ENCODE data around the gene NKX2-1.
"Not testable (repeated sequence)": the region's sequence is repeated elsewhere in the genome, so short reads cannot be mapped to it uniquely, and the experiment has no call there.

Gene NKX2-1

GRCh38 chr14:36519431-36520321, at the start of gene NKX2-1:
Gene NKX2-1, minus strand, starts transcription at chr14:36520232. Its CDS starts 103 bp downstream, at chr14:36520129.
- H3K4me1 ChIP-seq (ENCODE audit: control insufficient read depth, insufficient read depth, low read length): peaks cover 14% of the 10 kb centered on the region
- no peaks in the 10 kb centered on the region for H3K36me3 ChIP-seq (ENCODE audit: control insufficient read depth, insufficient read depth, low read length, severe bottlenecking)
- peak within 1 kb of the TSS; percentile 65 for H3K4me3 ChIP-seq (ENCODE audit: low read length)
- no peaks in the 10 kb centered on the region for H3K9me3 ChIP-seq (ENCODE audit: control insufficient read depth, low read length)
- no peak within 1 kb of the TSS for H3K9ac ChIP-seq (ENCODE audit: low read length)
- peak; percentile 5 for DNase-seq (ENCODE audit: low read depth)
- H3K27me3 ChIP-seq (replicated peaks; ENCODE audit: control insufficient read depth, insufficient read depth, low read length): peaks cover 92% of the 10 kb centered on the region

- H3K9ac ChIP-seq (ENCODE audit: low read length): no peak overlapping the region
- H3K27me3 ChIP-seq (replicated peaks; ENCODE audit: control insufficient read depth, insufficient read depth, low read length): peaks cover 36% of the 10 kb centered on the region
- H3K4me1 ChIP-seq (ENCODE audit: control insufficient read depth, insufficient read depth, low read length): peaks cover 5% of the 10 kb centered on the region
- H3K4me3 ChIP-seq (ENCODE audit: low read length): no peak overlapping the region
- DNase-seq (ENCODE audit: low read depth): peak; percentile 57
- H3K36me3 ChIP-seq (ENCODE audit: control insufficient read depth, insufficient read depth, low read length, severe bottlenecking): no peaks in the 10 kb centered on the region
- H3K9me3 ChIP-seq (ENCODE audit: control insufficient read depth, low read length): no peaks in the 10 kb centered on the region
Observed at GRCh38 chr14:36556811-36557433, 36.9 kb upstream of the NKX2-1 start.

- no peaks in the 10 kb centered on the region for H3K36me3 ChIP-seq (ENCODE audit: control insufficient read depth, insufficient read depth, low read length, severe bottlenecking)
- H3K9me3 ChIP-seq (ENCODE audit: control insufficient read depth, low read length): no peaks in the 10 kb centered on the region
- H3K4me3 ChIP-seq (ENCODE audit: low read length): no peak overlapping the region
- peaks cover 5% of the 10 kb centered on the region for H3K4me1 ChIP-seq (ENCODE audit: control insufficient read depth, insufficient read depth, low read length)
- H3K9ac ChIP-seq (ENCODE audit: low read length): no peak overlapping the region
- peaks cover 32% of the 10 kb centered on the region for H3K27me3 ChIP-seq (replicated peaks; ENCODE audit: control insufficient read depth, insufficient read depth, low read length)
- no peak for DNase-seq (ENCODE audit: low read depth)
Observed at GRCh38 chr14:36555998-36556743, 36.1 kb upstream of the NKX2-1 start.

- Histone ChIP-seq H3K9me3 (ENCODE audit: control insufficient read depth, low read length) (no peaks in the 10 kb centered on the region), H3K4me1 (ENCODE audit: control insufficient read depth, insufficient read depth, low read length) (no peaks in the 10 kb centered on the region), H3K9ac (ENCODE audit: low read length) (no peak overlapping the region), H3K27me3 (replicated peaks; ENCODE audit: control insufficient read depth, insufficient read depth, low read length) (peaks cover 25% of the 10 kb centered on the region), H3K36me3 (ENCODE audit: control insufficient read depth, insufficient read depth, low read length, severe bottlenecking) (no peaks in the 10 kb centered on the region), H3K4me3 (ENCODE audit: low read length) (no peak overlapping the region)
- DNase-seq (ENCODE audit: low read depth): peak; percentile 84
Observed at GRCh38 chr14:36553656-36554260, 33.7 kb upstream of the NKX2-1 start.

- peaks cover 20% of the 10 kb centered on the region for H3K27me3 ChIP-seq (replicated peaks; ENCODE audit: control insufficient read depth, insufficient read depth, low read length)
- no peak overlapping the region for H3K4me3 ChIP-seq (ENCODE audit: low read length)
- no peaks in the 10 kb centered on the region for H3K4me1 ChIP-seq (ENCODE audit: control insufficient read depth, insufficient read depth, low read length)
- H3K36me3 ChIP-seq (ENCODE audit: control insufficient read depth, insufficient read depth, low read length, severe bottlenecking): no peaks in the 10 kb centered on the region
- DNase-seq (ENCODE audit: low read depth): no peak
- H3K9ac ChIP-seq (ENCODE audit: low read length): no peak overlapping the region
- no peaks in the 10 kb centered on the region for H3K9me3 ChIP-seq (ENCODE audit: control insufficient read depth, low read length)
Observed at GRCh38 chr14:36550899-36551298, 30.9 kb upstream of the NKX2-1 start.

- DNase-seq (ENCODE audit: low read depth); H3K36me3 ChIP-seq (ENCODE audit: control insufficient read depth, insufficient read depth, low read length, severe bottlenecking); H3K9ac ChIP-seq (ENCODE audit: low read length); H3K9me3 ChIP-seq (ENCODE audit: control insufficient read depth, low read length); H3K4me3 ChIP-seq (ENCODE audit: low read length); H3K27me3 ChIP-seq (replicated peaks; ENCODE audit: control insufficient read depth, insufficient read depth, low read length); H3K4me1 ChIP-seq (ENCODE audit: control insufficient read depth, insufficient read depth, low read length): not testable (repeated sequence)
Observed at GRCh38 chr14:36544280-36544679, 24.2 kb upstream of the NKX2-1 start.

GRCh38 chr14:36538051-36538450, 18.0 kb upstream of the NKX2-1 start:
- Histone ChIP-seq H3K36me3 (ENCODE audit: control insufficient read depth, insufficient read depth, low read length, severe bottlenecking) (no peaks in the 10 kb centered on the region), H3K9me3 (ENCODE audit: control insufficient read depth, low read length) (peaks cover 10% of the 10 kb centered on the region), H3K9ac (ENCODE audit: low read length) (no peak overlapping the region), H3K4me1 (ENCODE audit: control insufficient read depth, insufficient read depth, low read length) (no peaks in the 10 kb centered on the region), H3K4me3 (ENCODE audit: low read length) (no peak overlapping the region), H3K27me3 (replicated peaks; ENCODE audit: control insufficient read depth, insufficient read depth, low read length) (peaks cover 26% of the 10 kb centered on the region)
- DNase-seq (ENCODE audit: low read depth): no peak

- Histone ChIP-seq H3K27me3 (replicated peaks; ENCODE audit: control insufficient read depth, insufficient read depth, low read length) (peaks cover 71% of the 10 kb centered on the region), H3K36me3 (ENCODE audit: control insufficient read depth, insufficient read depth, low read length, severe bottlenecking) (no peaks in the 10 kb centered on the region), H3K9me3 (ENCODE audit: control insufficient read depth, low read length) (peaks cover 16% of the 10 kb centered on the region), H3K4me3 (ENCODE audit: low read length) (no peak overlapping the region), H3K4me1 (ENCODE audit: control insufficient read depth, insufficient read depth, low read length) (no peaks in the 10 kb centered on the region), H3K9ac (ENCODE audit: low read length) (no peak overlapping the region)
- DNase-seq (ENCODE audit: low read depth): no peak
Observed at GRCh38 chr14:36529062-36529461, 9.0 kb upstream of the NKX2-1 start.

- Histone ChIP-seq H3K9ac (ENCODE audit: low read length) (no peak overlapping the region), H3K4me3 (ENCODE audit: low read length) (no peak overlapping the region), H3K4me1 (ENCODE audit: control insufficient read depth, insufficient read depth, low read length) (peaks cover 6% of the 10 kb centered on the region), H3K27me3 (replicated peaks; ENCODE audit: control insufficient read depth, insufficient read depth, low read length) (peaks cover 85% of the 10 kb centered on the region), H3K9me3 (ENCODE audit: control insufficient read depth, low read length) (peaks cover 16% of the 10 kb centered on the region), H3K36me3 (ENCODE audit: control insufficient read depth, insufficient read depth, low read length, severe bottlenecking) (no peaks in the 10 kb centered on the region)
- no peak for DNase-seq (ENCODE audit: low read depth)
Observed at GRCh38 chr14:36525746-36526099, 5.7 kb upstream of the NKX2-1 start.

- Histone ChIP-seq H3K4me3 (ENCODE audit: low read length) (no peak overlapping the region), H3K9me3 (ENCODE audit: control insufficient read depth, low read length) (peaks cover 16% of the 10 kb centered on the region), H3K4me1 (ENCODE audit: control insufficient read depth, insufficient read depth, low read length) (peaks cover 7% of the 10 kb centered on the region), H3K27me3 (replicated peaks; ENCODE audit: control insufficient read depth, insufficient read depth, low read length) (peaks cover 89% of the 10 kb centered on the region), H3K9ac (ENCODE audit: low read length) (no peak overlapping the region), H3K36me3 (ENCODE audit: control insufficient read depth, insufficient read depth, low read length, severe bottlenecking) (no peaks in the 10 kb centered on the region)
- DNase-seq (ENCODE audit: low read depth): no peak
Observed at GRCh38 chr14:36524874-36525745, 5.1 kb upstream of the NKX2-1 start.
